GM23338 (cell line): ENCODE measurements around the gene TFB1M. TPM values are rescaled to one million over a fixed set of nuclear protein-coding genes. Genes with fewer than 3 reads are reported as not detected.

Source experiments
- ATAC-seq: fragments of 200-7000 bp; cut with Tn5 transposase; 3 replicates; pipeline ENCODE4 v1.9.1; 2020
- DNase-seq: peaks from one replicate; pipeline ENCODE4 v3.0.0-alpha.2; 2015; ENCODE audit warnings: low spot score
- H2AFZ ChIP-seq: fragments of 200-600 bp; sonication (generic); 2 replicates; pipeline ENCODE4 v1.8.0; 2016; ENCODE audit warnings: antibody characterized with exemption, mild to moderate bottlenecking, moderate library complexity
- H3F3A ChIP-seq: fragments of 200-600 bp; sonication (generic); replicated peaks from 2 replicates; pipeline ENCODE4 v1.8.0; 2017; ENCODE audit warnings: antibody characterized with exemption, mixed run types, low read depth
- H3K27ac ChIP-seq: fragments of 200-600 bp; sonication (generic); 2 replicates; pipeline ENCODE4 v1.6.1; 2016; ENCODE audit warnings: low read depth
- H3K27me3 ChIP-seq: fragments of 200-600 bp; sonication (generic); 2 replicates; pipeline ENCODE4 v1.8.0; 2016; ENCODE audit warnings: mild to moderate bottlenecking, mixed run types, moderate library complexity; ENCODE audit not compliant: insufficient read depth
- H3K36me3 ChIP-seq: fragments of 200-600 bp; sonication (generic); 2 replicates; pipeline ENCODE4 v1.8.0; 2016; ENCODE audit warnings: mild to moderate bottlenecking; ENCODE audit not compliant: insufficient read depth
- H3K4me1 ChIP-seq: fragments of 200-600 bp; sonication (generic); 2 replicates; pipeline ENCODE4 v1.8.0; 2016; ENCODE audit warnings: mild to moderate bottlenecking, moderate library complexity; ENCODE audit not compliant: insufficient read depth
- H3K4me2 ChIP-seq: fragments of 200-600 bp; sonication (generic); 2 replicates; pipeline ENCODE4 v1.7.1; 2017; ENCODE audit warnings: mixed run types
- H3K4me3 ChIP-seq: fragments of 200-600 bp; sonication (generic); 2 replicates; pipeline ENCODE4 v1.6.1; 2016; ENCODE audit warnings: mixed run types
- H3K79me2 ChIP-seq: fragments of 200-600 bp; sonication (generic); replicated peaks from 2 replicates; pipeline ENCODE4 v1.8.0; 2017; ENCODE audit warnings: mild to moderate bottlenecking; ENCODE audit not compliant: insufficient read depth
- H3K9me2 ChIP-seq: fragments of 200-600 bp; sonication (generic); 2 replicates; pipeline ENCODE4 v1.8.0; 2017; ENCODE audit not compliant: insufficient read depth
- H4K20me1 ChIP-seq: fragments of 200-600 bp; sonication (generic); replicated peaks from 2 replicates; pipeline ENCODE4 v1.8.0; 2017; ENCODE audit warnings: mild to moderate bottlenecking; ENCODE audit not compliant: insufficient read depth
- H3K27ac Mint-ChIP-seq: 2 replicates; pipeline ENCODE4 v1.8.0; 2020; ENCODE audit warnings: inconsistent platforms, mild to moderate bottlenecking, moderate library complexity, mixed read lengths
- H3K27me3 Mint-ChIP-seq: 3 replicates; pipeline ENCODE4 v1.8.0; 2022; ENCODE audit warnings: low read depth, mild to moderate bottlenecking, moderate library complexity, mixed read lengths, inconsistent platforms; ENCODE audit not compliant: insufficient read depth, poor library complexity
- H3K36me3 Mint-ChIP-seq: 3 replicates; pipeline ENCODE4 v1.8.0; 2021; ENCODE audit warnings: low read depth, mild to moderate bottlenecking, inconsistent platforms, moderate library complexity, mixed read lengths
- H3K4me1 Mint-ChIP-seq: 3 replicates; pipeline ENCODE4 v1.8.0; 2020; ENCODE audit warnings: mild to moderate bottlenecking, inconsistent platforms, mixed read lengths
- H3K4me3 Mint-ChIP-seq: 3 replicates; pipeline ENCODE4 v1.8.0; 2021; ENCODE audit warnings: moderate library complexity, mild to moderate bottlenecking, inconsistent platforms, mixed read lengths
- H3K9me3 Mint-ChIP-seq: 3 replicates; pipeline ENCODE4 v1.8.0; 2020; ENCODE audit warnings: moderate library complexity, mild to moderate bottlenecking, inconsistent platforms, mixed read lengths
- CREB1 ChIP-seq: fragments of 250-450 bp; sonication (Bioruptor Pico); IDR thresholded peaks from 2 replicates; pipeline ENCODE4 v1.5.0; 2020; ENCODE audit warnings: low read depth, mild to moderate bottlenecking, moderate library complexity
- CTCF ChIP-seq, 2 experiments: fragments of 200-600 bp in 1 of 2; sonication (generic) in 1 of 2; conservative IDR thresholded peaks; 2 replicates each; pipeline versions ENCODE4 v1.5.1 to v1.6.1; 2016 to 2017; ENCODE audit warnings: antibody characterized with exemption in 2 of 2, low read depth in 2 of 2, mild to moderate bottlenecking in 2 of 2, moderate library complexity in 1 of 2
- EZH2 ChIP-seq: fragments of 200-600 bp; sonication (generic); IDR thresholded peaks from one replicate; pipeline ENCODE4 v1.8.0; 2017; ENCODE audit warnings: antibody characterized with exemption, mild to moderate bottlenecking, low read depth; ENCODE audit not compliant: unreplicated experiment
- EZH2phosphoT487 ChIP-seq: fragments of 200-600 bp; sonication (generic); IDR thresholded peaks from one replicate; pipeline ENCODE4 v1.8.1; 2018; ENCODE audit warnings: antibody characterized with exemption; ENCODE audit not compliant: unreplicated experiment
- JUNB ChIP-seq: IDR thresholded peaks from one replicate; pipeline ENCODE4 v1.6.1; 2016; ENCODE audit warnings: antibody characterized with exemption; ENCODE audit not compliant: unreplicated experiment
- NANOG ChIP-seq: IDR thresholded peaks from 2 replicates; pipeline ENCODE4 v1.6.1; 2016; ENCODE audit warnings: antibody characterized with exemption, borderline replicate concordance
- POLR2AphosphoS5 ChIP-seq: IDR thresholded peaks from 2 replicates; pipeline ENCODE4 v1.6.1; 2016; ENCODE audit warnings: antibody characterized with exemption, low read depth
- REST ChIP-seq: IDR thresholded peaks from one replicate; pipeline ENCODE4 v1.6.1; 2018; ENCODE audit warnings: antibody characterized with exemption; ENCODE audit not compliant: unreplicated experiment
- ZNF114 ChIP-seq: fragments of 250-450 bp; sonication (Bioruptor Pico); IDR thresholded peaks from 2 replicates; pipeline ENCODE4 v1.5.0; 2020; ENCODE audit warnings: mild to moderate bottlenecking, moderate library complexity
- ZNF331 ChIP-seq: fragments of 250-450 bp; sonication (Bioruptor Pico); IDR thresholded peaks from 2 replicates; pipeline ENCODE4 v1.5.0; 2020; ENCODE audit warnings: low read depth, mild to moderate bottlenecking, moderate library complexity
- polyA plus RNA-seq: library from polyadenylated mRNA; unstranded; fragments of >200 nt; fragmentation: Nextera tagmentation; extraction: Ambion mirVana; gene quantifications from 2 replicates; pipeline ENCODE4 v1.2.1, GENCODE V29; 2016
- total RNA-seq: library from RNA; depleted of rRNA; stranded (reverse); fragments of >200 nt; shearing (Covaris generic); gene quantifications from 2 replicates; pipeline ENCODE4 v1.2.3, GENCODE V29; 2014
- TF ChIP-seq, protein P1 (sequence below): IDR thresholded peaks from 2 replicates; pipeline ENCODE4 v1.6.1; 2016; ENCODE audit warnings: antibody characterized with exemption

The TFB1M gene
- total and polyA plus RNA-seq, 2 experiments from 2014 or later: 51.1 to 66.9 TPM

DNA sequence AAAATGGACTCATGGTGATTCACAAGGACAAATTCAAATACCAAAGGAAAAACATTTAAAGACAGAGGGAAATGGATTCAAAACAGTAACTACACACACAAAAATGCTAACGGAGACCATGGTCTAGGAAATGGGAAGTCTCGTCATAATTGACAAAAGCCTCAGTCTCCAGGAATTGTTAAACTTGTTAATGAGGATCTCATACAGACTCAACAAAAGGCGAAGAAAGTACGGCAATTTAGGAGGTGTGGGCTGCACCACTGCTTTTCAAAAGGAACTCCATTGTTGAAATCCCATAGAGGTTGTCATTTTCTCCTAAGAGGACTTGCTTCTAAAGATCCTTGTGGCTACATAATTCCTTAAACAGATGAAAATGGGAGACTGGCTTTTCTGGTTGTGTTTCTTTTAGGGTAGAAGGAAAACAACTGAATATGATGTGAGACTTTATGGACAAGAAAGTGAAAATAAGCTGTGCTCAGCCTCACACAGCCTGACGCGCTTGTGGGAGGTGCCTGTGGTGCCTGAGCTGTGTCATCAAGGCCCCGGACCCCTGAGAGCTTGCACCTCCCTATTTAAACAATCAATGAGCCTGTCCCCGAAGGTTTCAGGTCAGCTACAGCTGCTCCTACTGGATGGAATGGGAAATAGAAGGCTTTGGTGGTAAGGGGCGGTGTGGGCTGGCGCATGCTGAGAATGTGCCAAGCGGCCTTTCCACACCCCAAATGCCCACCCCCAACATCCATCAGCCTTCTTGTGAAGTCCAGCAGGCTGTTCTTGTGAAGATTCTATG lies 53.0 kb downstream of the TFB1M start:
- DNase-seq: peak; percentile 83

DNA sequence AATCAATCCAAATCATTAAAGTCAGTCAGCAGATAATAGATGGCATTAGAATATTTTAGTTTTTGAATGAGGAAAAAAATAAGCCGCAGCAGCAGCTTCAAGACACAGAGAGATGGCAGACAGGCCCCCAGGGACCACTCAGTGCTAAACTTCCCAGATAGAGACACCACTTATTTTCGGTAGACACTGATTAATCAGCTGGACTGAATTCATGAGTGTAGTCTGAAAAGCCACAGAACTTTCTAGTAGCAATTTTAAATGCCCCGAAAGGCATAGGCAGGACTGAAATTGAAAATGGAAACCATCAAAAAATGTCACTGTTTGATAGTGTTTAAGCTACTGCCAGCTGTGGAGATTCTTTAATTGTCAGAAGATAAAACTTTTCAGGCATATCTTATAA lies 53.6 kb downstream of the TFB1M start:
- ATAC-seq (no peak), DNase-seq (no peak)
- peaks cover 1% of the 10 kb centered on the region for H3K27me3 Mint-ChIP-seq
- H3K4me1 Mint-ChIP-seq: peaks cover 35% of the 10 kb centered on the region
- H3K27ac ChIP-seq: 0 out of 2 replicates have a peak overlapping the region, but pooled peaks have one; percentile 15
- no peak overlapping the region for H3K4me3 Mint-ChIP-seq
- peaks cover 9% of the 10 kb centered on the region; the same call in 1 of the 2 replicates for H3K79me2 ChIP-seq
- H3K9me3 Mint-ChIP-seq: no peaks in the 10 kb centered on the region
- no peak overlapping the region for H3K4me3 ChIP-seq
- H3K4me2 ChIP-seq: no peak overlapping the region
- peaks cover 48% of the 10 kb centered on the region for H3K36me3 Mint-ChIP-seq
- H3K9me2 ChIP-seq: no peaks in the 10 kb centered on the region
- no peaks in the 10 kb centered on the region for H3K27me3 ChIP-seq
- H3K36me3 ChIP-seq: peaks cover 23% of the 10 kb centered on the region
- H4K20me1 ChIP-seq: no peaks in the 10 kb centered on the region
- H2AFZ ChIP-seq: no peak overlapping the region
- peaks cover 21% of the 10 kb centered on the region for H3K4me1 ChIP-seq
- no peaks in the 10 kb centered on the region for H3F3A ChIP-seq
- peak overlapping the region; percentile 90 for H3K27ac Mint-ChIP-seq
- no peak for TF ChIP-seq NANOG
- no peak for TF ChIP-seq POLR2AphosphoS5
- TF ChIP-seq EZH2: no peak
- TF ChIP-seq ZNF331 (CRISPR knock-in tag): no peak
- TF ChIP-seq EZH2phosphoT487: no peak
- no peak for TF ChIP-seq JUNB
- no peak for TF ChIP-seq ZNF114 (CRISPR knock-in tag)
- TF ChIP-seq REST: no peak
- no peak for TF ChIP-seq CTCF (conservative IDR thresholded peaks at IDR 0.05; ENCODE audit: low read depth in 2 of 2)
- TF ChIP-seq, protein P1, sequence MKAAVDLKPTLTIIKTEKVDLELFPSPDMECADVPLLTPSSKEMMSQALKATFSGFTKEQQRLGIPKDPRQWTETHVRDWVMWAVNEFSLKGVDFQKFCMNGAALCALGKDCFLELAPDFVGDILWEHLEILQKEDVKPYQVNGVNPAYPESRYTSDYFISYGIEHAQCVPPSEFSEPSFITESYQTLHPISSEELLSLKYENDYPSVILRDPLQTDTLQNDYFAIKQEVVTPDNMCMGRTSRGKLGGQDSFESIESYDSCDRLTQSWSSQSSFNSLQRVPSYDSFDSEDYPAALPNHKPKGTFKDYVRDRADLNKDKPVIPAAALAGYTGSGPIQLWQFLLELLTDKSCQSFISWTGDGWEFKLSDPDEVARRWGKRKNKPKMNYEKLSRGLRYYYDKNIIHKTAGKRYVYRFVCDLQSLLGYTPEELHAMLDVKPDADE: no peak
- no peak for TF ChIP-seq CREB1

More for the DNA sequence above, 53.0 kb downstream of the TFB1M start:
- peaks cover 9% of the 10 kb centered on the region; the same call in 1 of the 2 replicates for H3K79me2 ChIP-seq
- Mint-ChIP-seq H3K4me1 (peaks cover 35% of the 10 kb centered on the region), H3K27ac (peak overlapping the region; percentile 90), H3K9me3 (peaks cover 2% of the 10 kb centered on the region; the same call in 1 of the 3 replicates), H3K27me3 (no peaks in the 10 kb centered on the region), H3K36me3 (peaks cover 49% of the 10 kb centered on the region), H3K4me3 (no peak overlapping the region)
- H3K36me3 ChIP-seq: peaks cover 23% of the 10 kb centered on the region
- no peaks in the 10 kb centered on the region for H3K9me2 ChIP-seq
- H3K27ac ChIP-seq: peak overlapping the region; percentile 51; the same call in 1 of the 2 replicates
- H3K4me2 ChIP-seq: no peak overlapping the region
- H3K4me3 ChIP-seq: no peak overlapping the region
- H3K27me3 ChIP-seq: no peaks in the 10 kb centered on the region
- H3K4me1 ChIP-seq: peaks cover 21% of the 10 kb centered on the region
- H2AFZ ChIP-seq: no peak overlapping the region
- no peaks in the 10 kb centered on the region for H3F3A ChIP-seq
- TF ChIP-seq CREB1 (0 out of 2 replicates have a peak, but pooled peaks have one; percentile 9), CTCF (conservative IDR thresholded peaks at IDR 0.05; ENCODE audit: low read depth in 2 of 2) (peak; percentile 58 to 62), EZH2phosphoT487 (no peak)
- ATAC-seq: peak; percentile 95
- no peaks in the 10 kb centered on the region for H4K20me1 ChIP-seq
